ENCODE results near the gene UQCR11. TPM values are rescaled to one million over a fixed set of nuclear protein-coding genes. Genes with fewer than 3 reads are reported as not detected.

Gene UQCR11
- total RNA-seq, 2 donors from 2014 or later: 32.7 to 51.9 TPM

GRCh38 chr19:1633269-1633826, 28.1 kb upstream of the UQCR11 start:
- Histone ChIP-seq H3K4me3 (no peak overlapping the region), H3K4me1 (ENCODE audit: control insufficient read depth in 1 of 2, low read depth in 2 of 2) (no peaks in the 10 kb centered on the region), H3K27me3 (replicated peaks; ENCODE audit: insufficient read depth) (no peaks in the 10 kb centered on the region), H3K9me3 (no peaks in the 10 kb centered on the region), H3K36me3 (peaks cover 4% of the 10 kb centered on the region), H3K27ac (no peak overlapping the region)
- no peak for TF ChIP-seq CTCF (IDR thresholded peaks at IDR 0.05)
- ATAC-seq (ENCODE audit: insufficient number of reproducible peaks, low FRiP score, low read depth): no peak
- no peak for DNase-seq (ENCODE audit: low spot score)

- ATAC-seq (ENCODE audit: insufficient number of reproducible peaks, low FRiP score, low read depth) (no peak), DNase-seq (ENCODE audit: low spot score) (no peak)
- H3K4me1 ChIP-seq (ENCODE audit: control insufficient read depth in 1 of 2, low read depth in 2 of 2): no peaks in the 10 kb centered on the region
- no peaks in the 10 kb centered on the region for H3K9me3 ChIP-seq
- peaks cover 2% of the 10 kb centered on the region for H3K36me3 ChIP-seq
- no peaks in the 10 kb centered on the region for H3K27me3 ChIP-seq (replicated peaks; ENCODE audit: insufficient read depth)
- H3K4me3 ChIP-seq: no peak overlapping the region
- TF ChIP-seq CTCF (IDR thresholded peaks at IDR 0.05): no peak
- H3K27ac ChIP-seq: no peak overlapping the region
Measured at GRCh38 chr19:1632462-1633268, 27.4 kb upstream of the UQCR11 start.

- no peaks in the 10 kb centered on the region for H3K27me3 ChIP-seq (replicated peaks; ENCODE audit: insufficient read depth)
- H3K4me3 ChIP-seq: no peak overlapping the region
- no peak for TF ChIP-seq CTCF (IDR thresholded peaks at IDR 0.05)
- no peak overlapping the region for H3K27ac ChIP-seq
- no peak for ATAC-seq (ENCODE audit: insufficient number of reproducible peaks, low FRiP score, low read depth)
- H3K9me3 ChIP-seq: no peaks in the 10 kb centered on the region
- no peaks in the 10 kb centered on the region for H3K36me3 ChIP-seq
- no peaks in the 10 kb centered on the region for H3K4me1 ChIP-seq (ENCODE audit: control insufficient read depth in 1 of 2, low read depth in 2 of 2)
- DNase-seq (ENCODE audit: low spot score): no peak
Measured at GRCh38 chr19:1631557-1632100, 26.4 kb upstream of the UQCR11 start.

GRCh38 chr19:1630811-1631210, 25.5 kb upstream of the UQCR11 start:
- DNase-seq (ENCODE audit: low spot score): no peak
- Histone ChIP-seq H3K4me1 (ENCODE audit: control insufficient read depth in 1 of 2, low read depth in 2 of 2) (no peaks in the 10 kb centered on the region), H3K36me3 (no peaks in the 10 kb centered on the region), H3K27ac (no peak overlapping the region), H3K9me3 (no peaks in the 10 kb centered on the region), H3K27me3 (replicated peaks; ENCODE audit: insufficient read depth) (no peaks in the 10 kb centered on the region), H3K4me3 (no peak overlapping the region)
- no peak for ATAC-seq (ENCODE audit: insufficient number of reproducible peaks, low FRiP score, low read depth)
- no peak for TF ChIP-seq CTCF (IDR thresholded peaks at IDR 0.05)

- DNase-seq (ENCODE audit: low spot score) (no peak), ATAC-seq (ENCODE audit: insufficient number of reproducible peaks, low FRiP score, low read depth) (no peak)
- H3K4me1 ChIP-seq (ENCODE audit: control insufficient read depth in 1 of 2, low read depth in 2 of 2): no peaks in the 10 kb centered on the region
- H3K27ac ChIP-seq: no peak overlapping the region
- no peaks in the 10 kb centered on the region for H3K9me3 ChIP-seq
- no peaks in the 10 kb centered on the region for H3K36me3 ChIP-seq
- no peak for TF ChIP-seq CTCF (IDR thresholded peaks at IDR 0.05)
- H3K4me3 ChIP-seq: no peak overlapping the region
- H3K27me3 ChIP-seq (replicated peaks; ENCODE audit: insufficient read depth): no peaks in the 10 kb centered on the region
Measured at GRCh38 chr19:1630012-1630411, 24.8 kb upstream of the UQCR11 start.

Measured in thoracic aorta (tissue), 2 donors.